ENCODE data around the gene CACNB2.

Gene CACNB2

DNA sequence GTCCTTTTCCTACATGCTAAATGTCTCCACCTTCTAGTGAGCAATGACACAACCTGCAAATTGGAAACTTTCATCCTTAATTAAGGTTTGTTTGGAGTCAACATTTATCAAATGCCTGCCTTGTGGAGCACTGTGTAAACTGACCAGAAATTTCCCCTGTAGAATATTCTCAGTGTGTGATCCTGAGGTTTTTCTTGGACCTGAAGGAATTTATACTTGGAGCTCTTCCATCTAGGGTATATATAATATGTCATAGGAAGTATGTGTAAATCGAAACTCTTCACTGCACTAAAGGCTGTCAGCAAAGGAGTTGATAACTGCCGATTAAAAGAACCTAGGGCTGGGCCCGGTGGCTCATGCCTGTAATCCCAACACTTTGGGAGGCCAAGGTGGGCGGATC is 358.8 kb downstream of the CACNB2 start:
- DNase-seq (ENCODE audit: low read depth in 4 of 4, low spot score in 1 of 4) = no peak

DNA sequence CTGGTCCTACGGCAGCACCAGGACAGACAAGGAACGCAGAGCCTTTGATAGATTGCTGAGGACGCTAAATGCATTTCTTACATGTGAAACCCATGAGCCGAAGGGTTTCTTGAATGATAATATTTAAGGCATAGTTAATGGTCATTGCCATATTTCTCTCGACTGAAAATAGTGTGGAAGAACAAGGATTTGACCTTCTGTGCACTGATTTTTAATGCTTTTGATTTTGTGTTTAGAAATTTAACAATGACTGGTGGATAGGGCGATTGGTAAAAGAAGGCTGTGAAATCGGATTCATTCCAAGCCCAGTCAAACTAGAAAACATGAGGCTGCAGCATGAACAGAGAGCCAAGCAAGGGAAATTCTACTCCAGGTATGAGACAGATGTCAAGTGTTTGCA is 360.4 kb downstream of the CACNB2 start:
- DNase-seq (ENCODE audit: low read depth in 4 of 4, low spot score in 1 of 4) = no peak

- DNase-seq (ENCODE audit: low read depth in 4 of 4, low spot score in 1 of 4) = no peak
These were observed 361.0 kb downstream of the CACNB2 start for GRCh38 chr10:18501198-18501597.

DNA sequence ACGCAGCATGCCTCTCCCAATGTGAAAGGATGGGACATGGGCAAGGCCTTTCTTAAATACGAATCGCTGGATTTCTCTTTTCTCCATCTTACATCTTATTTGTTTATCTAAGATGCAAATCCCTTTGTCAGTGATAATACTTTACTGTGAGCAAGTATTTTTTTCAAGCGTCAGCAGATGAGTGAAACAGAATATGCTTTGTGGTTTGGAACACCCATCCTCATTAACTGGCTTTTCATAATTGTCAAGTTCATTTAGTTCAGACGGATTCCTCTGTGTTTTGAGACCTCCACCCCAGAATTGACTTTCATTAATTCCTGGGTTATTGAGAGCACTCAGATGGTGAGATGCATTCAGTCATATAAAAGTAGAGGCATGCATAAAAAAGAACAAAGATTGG is 361.4 kb downstream of the CACNB2 start:
- no peak for DNase-seq (ENCODE audit: low read depth in 4 of 4, low spot score in 1 of 4)

GRCh38 chr10:18504161-18504560 is 363.9 kb downstream of the CACNB2 start:
- DNase-seq (ENCODE audit: low read depth in 4 of 4, low spot score in 1 of 4) = no peak

GRCh38 chr10:18505456-18506118 is 365.4 kb downstream of the CACNB2 start:
- no peak for DNase-seq (ENCODE audit: low read depth in 4 of 4, low spot score in 1 of 4)

DNA sequence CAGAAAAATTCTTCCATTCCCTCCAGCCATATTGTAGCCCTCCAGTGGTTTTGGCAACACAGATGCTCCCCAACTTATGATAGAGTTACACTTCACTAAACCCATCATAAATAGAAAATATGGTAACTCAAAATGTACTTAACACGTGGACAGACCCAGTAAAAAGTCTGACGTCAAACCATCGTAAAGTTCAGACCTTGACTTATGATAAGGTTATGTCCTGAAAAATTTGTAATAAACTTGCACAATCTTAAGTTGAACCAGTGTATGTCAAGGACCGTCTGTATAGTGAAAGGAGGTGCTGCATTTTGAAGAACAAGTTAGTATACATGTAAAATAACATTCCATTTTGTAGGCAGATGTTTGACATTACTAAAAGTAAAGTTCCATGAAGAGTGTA is 368.4 kb downstream of the CACNB2 start:
- no peak for DNase-seq (ENCODE audit: low read depth in 4 of 4, low spot score in 1 of 4)

- no peak for DNase-seq (ENCODE audit: low read depth in 4 of 4, low spot score in 1 of 4)
These were observed 374.3 kb downstream of the CACNB2 start for GRCh38 chr10:18514537-18514936.

DNA sequence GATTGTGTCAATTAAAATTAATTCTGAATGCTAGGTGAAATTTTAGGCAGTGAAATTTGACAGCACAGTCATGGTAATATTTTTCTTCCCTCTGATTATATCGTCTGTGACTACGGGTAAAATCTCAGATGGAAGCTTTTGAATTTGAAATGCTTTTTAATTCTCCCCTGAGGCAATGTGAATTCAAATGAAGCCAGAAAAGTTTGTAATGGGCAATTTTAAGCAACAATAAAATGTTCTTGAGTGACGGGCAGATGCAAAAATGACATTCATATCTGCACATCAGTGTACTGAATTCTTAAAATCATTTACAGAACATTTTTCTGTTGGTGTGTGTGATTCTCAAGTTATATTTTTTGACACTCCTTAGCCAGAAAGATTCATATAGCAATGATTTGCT is 376.6 kb downstream of the CACNB2 start:
- no peak for DNase-seq (ENCODE audit: low read depth in 4 of 4, low spot score in 1 of 4)

DNA sequence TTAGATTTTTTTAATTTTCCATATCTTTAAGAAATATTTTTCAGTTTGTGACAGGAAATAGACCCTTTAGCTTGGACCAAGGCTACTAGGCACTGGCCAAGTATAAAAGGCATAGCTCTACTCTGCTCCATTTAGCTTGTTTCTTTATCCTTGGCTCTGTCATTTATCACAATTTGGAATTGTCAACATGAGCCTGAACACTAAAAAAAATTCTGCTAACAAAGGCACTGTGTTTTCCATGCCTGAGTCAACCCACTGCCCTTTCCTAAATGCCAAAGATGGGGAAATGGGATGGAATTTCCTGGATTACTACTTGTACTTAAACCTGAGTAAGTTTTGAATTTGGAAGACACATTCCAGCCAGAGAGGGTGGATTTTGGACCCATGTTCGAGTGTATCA is 382.8 kb downstream of the CACNB2 start:
- DNase-seq (ENCODE audit: low read depth in 4 of 4, low spot score in 1 of 4) = no peak

GRCh38 chr10:18523858-18524257 is 383.6 kb downstream of the CACNB2 start:
- DNase-seq (ENCODE audit: low read depth in 4 of 4, low spot score in 1 of 4) = no peak

GRCh38 chr10:18527687-18528086 is 387.5 kb downstream of the CACNB2 start:
- DNase-seq (ENCODE audit: low read depth in 4 of 4, low spot score in 1 of 4) = no peak

- DNase-seq (ENCODE audit: low read depth in 4 of 4, low spot score in 1 of 4) = no peak
These were observed 388.1 kb downstream of the CACNB2 start for GRCh38 chr10:18528292-18528691.

DNA sequence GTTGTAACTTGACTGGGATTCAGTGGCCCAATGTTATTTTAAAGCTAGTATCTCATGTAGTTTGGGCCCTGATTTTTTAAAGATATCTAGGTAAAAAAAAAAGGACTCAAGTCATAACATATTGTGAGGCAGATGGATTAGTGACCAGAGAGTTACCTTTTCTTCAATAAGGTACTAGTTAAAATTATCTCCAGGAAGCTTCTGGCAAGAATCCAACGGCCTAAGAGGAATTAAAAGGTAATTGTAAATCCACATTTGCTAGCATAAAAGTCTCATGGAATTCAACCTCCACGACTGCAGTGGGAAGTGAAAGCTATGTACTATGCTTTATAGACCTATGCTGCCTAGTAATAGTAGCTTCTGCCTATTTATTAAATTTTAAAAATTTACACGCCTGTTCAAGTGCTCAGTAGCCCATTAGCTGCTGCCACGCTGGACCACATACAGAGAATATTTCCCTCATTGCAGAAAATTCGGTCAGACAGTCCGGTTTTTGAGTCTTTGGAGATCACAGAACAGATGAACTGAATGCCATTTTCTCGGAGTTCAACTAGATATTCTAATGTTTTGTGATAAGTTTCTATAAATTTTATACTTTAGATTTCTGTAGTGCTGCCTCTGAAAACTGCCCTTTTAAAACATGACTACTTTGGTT is 392.8 kb downstream of the CACNB2 start:
- DNase-seq (ENCODE audit: low read depth in 4 of 4, low spot score in 1 of 4) = no peak

- DNase-seq (ENCODE audit: low read depth in 4 of 4, low spot score in 1 of 4) = no peak
These were observed 393.7 kb downstream of the CACNB2 start for GRCh38 chr10:18533896-18534295.

GRCh38 chr10:18539335-18539734 is 399.1 kb downstream of the CACNB2 start:
- DNase-seq (ENCODE audit: low read depth in 4 of 4, low spot score in 1 of 4) = no peak

GRCh38 chr10:18540195-18540594 is 400.0 kb downstream of the CACNB2 start:
- no peak for DNase-seq (ENCODE audit: low read depth in 4 of 4, low spot score in 1 of 4)

GRCh38 chr10:18542832-18543231 is 402.6 kb downstream of the CACNB2 start:
- DNase-seq (ENCODE audit: low read depth in 4 of 4, low spot score in 1 of 4) = no peak

DNA sequence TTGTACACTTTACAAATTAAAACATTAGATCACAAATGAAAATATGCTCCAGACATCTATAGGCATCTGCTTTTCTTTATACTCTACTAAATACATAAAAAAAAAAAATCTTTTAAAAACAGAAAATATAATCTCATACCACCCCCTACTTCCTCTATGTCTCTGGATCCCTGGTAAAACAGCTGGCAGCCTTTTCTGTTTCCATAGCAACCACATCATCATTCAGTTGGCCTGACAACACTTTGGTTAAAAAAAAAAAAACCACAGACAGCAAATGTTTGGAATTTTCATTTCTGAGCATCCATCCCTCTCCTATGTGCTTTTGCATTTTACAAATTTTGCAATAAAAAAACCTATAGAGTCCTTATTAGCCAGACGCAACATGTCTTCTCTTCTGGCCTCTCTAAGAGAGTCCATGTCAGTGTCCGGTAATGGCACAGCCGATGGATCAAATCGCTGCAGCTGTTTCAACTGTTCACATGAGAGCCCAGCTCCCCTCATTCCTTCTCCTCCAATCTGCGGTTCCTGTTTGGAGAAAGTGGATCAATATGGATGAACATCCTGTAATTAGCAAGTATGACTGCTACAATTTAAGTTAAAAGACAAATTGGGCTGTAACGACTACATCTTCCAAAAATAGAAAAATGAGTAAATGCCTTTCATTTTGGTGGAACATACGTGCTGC is 405.5 kb downstream of the CACNB2 start:
- no peak for DNase-seq (ENCODE audit: low read depth in 4 of 4, low spot score in 1 of 4)

GRCh38 chr10:18549105-18549504 is 408.9 kb downstream of the CACNB2 start:
- no peak for DNase-seq (ENCODE audit: low read depth in 4 of 4, low spot score in 1 of 4)

- no peak for DNase-seq (ENCODE audit: low read depth in 4 of 4, low spot score in 1 of 4)
These were observed 411.2 kb downstream of the CACNB2 start for GRCh38 chr10:18551473-18551872.

DNA sequence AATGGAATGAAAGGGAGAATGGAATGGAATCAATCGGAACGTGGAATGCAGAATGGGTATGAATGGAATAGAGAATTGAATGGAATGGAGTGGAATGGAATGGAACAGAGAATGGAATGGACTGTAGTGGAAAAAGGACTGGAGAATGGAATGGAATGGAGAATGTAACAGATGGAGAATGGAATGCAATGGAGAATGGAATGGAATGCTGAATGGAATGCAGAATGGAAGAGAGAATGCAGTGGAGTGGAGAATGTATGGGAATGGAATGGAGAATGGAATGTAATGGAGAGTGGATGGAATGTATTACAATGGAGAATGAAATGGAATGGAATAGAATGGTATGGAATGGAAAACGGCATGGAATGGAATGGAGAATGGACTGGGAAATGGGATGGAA is 414.3 kb downstream of the CACNB2 start:
- DNase-seq (ENCODE audit: low read depth in 4 of 4, low spot score in 1 of 4) = no peak

All from stimulated activated CD4-positive, alpha-beta T cell treated with anti-CD3 and anti-CD28 coated beads, Interleukin-1b, Interleukin-23, amount 100 ng/mL, for 24 hours (primary cell).